ENCODE data around the gene SARNP. TPM values are rescaled to one million over a fixed set of nuclear protein-coding genes. Genes with fewer than 3 reads are reported as not detected.
A peak's percentile ranks its signal among the peaks of the same experiment; 100 is the strongest.

Gene SARNP
- total and polyA plus RNA-seq, 9 of the 15 experiments (the other 6 are each of a cell fraction or from before 2014, with no cell fraction given) = 70.1 to 400 (median 198) TPM

DNA sequence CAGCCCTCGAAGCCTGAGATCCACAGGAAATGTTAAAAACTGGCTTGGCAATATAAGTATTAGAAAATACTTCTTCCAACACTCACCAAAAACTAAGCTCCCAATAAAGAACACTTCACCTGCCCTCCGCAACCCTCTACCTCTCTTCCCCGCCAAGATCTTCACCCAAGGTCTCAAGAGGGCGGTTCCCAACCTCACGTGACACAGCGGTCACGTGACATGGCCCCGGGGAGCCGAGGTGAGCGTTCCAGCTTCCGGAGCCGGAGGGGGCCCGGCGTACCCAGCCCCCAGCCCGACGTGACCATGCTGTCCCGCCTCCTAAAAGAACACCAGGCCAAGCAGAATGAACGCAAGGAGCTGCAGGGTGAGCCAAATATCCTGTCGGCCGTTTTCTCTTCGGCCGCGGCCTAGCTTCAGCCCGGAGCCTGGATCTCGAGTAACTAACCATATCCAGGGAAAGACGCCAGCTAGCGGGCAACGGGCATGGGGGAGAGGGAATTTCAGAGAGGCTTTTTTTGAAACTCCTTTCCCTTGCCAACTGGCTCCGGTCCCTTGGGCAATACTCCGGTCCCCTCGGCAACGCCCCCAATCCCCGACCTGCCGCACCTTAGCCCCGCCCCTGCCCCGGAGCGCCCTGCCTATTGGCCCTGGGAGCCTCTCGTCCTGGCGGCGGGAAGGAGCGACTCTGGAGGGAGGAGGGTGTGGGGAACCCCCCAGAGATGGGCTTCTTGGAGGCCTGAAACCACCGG, 101.5 kb downstream of the SARNP start, which contains the start of gene BLOC1S1 (continued):
- TF ChIP-seq ZFP30 (CRISPR knock-in tag; IDR thresholded peaks at IDR 0.05; ENCODE audit: borderline replicate concordance) (no peak), NUFIP1 (IDR thresholded peaks at IDR 0.05; ENCODE audit: partially characterized antibody) (no peak), ZNF347 (CRISPR knock-in tag; IDR thresholded peaks at IDR 0.05; ENCODE audit: low read depth) (no peak), MAZ (CRISPR knock-in tag; conservative IDR thresholded peaks at IDR 0.05 in 1 of 2, IDR thresholded peaks at IDR 0.05 in 1 of 2) (peak; percentile 86 to 87), ERF (CRISPR knock-in tag; IDR thresholded peaks at IDR 0.05) (peak; percentile 91), UBTF (IDR thresholded peaks at IDR 0.05; ENCODE audit: borderline replicate concordance in 1 of 2, low read depth in 2 of 2, low read length in 2 of 2) (peak; percentile 85 to 94), EP300 (IDR thresholded peaks at IDR 0.05; ENCODE audit: low read length) (peak; percentile 49; the same call in 1 of the 2 replicates), NR2C1 (IDR thresholded peaks at IDR 0.05) (peak; percentile 61; the same call in 1 of the 2 replicates), NR2C1 (tag; IDR thresholded peaks at IDR 0.05) (peak; percentile 70), RFX5 (IDR thresholded peaks at IDR 0.05; ENCODE audit: low read depth, low read length) (no peak), ZZZ3 (IDR thresholded peaks at IDR 0.05) (peak; percentile 45; the same call in 1 of the 2 replicates), PCBP1 (IDR thresholded peaks at IDR 0.05; ENCODE audit: low read depth, low read length, poor library complexity, severe bottlenecking) (no peak), HMG20A (CRISPR knock-in tag; conservative IDR thresholded peaks at IDR 0.05) (no peak), RHOXF2B (CRISPR knock-in tag; conservative IDR thresholded peaks at IDR 0.05) (no peak), DACH1 (IDR thresholded peaks at IDR 0.05; ENCODE audit: partially characterized antibody) (no peak), KLF13 (tag; IDR thresholded peaks at IDR 0.05; ENCODE audit: borderline replicate concordance, low read depth) (peak; percentile 91)
- TF ChIP-seq, protein P1, sequence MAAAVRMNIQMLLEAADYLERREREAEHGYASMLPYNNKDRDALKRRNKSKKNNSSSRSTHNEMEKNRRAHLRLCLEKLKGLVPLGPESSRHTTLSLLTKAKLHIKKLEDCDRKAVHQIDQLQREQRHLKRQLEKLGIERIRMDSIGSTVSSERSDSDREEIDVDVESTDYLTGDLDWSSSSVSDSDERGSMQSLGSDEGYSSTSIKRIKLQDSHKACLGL (CRISPR knock-in tag; IDR thresholded peaks at IDR 0.05; ENCODE audit: borderline replicate concordance, poor library complexity, severe bottlenecking) = no peak
- TF ChIP-seq, protein P2, sequence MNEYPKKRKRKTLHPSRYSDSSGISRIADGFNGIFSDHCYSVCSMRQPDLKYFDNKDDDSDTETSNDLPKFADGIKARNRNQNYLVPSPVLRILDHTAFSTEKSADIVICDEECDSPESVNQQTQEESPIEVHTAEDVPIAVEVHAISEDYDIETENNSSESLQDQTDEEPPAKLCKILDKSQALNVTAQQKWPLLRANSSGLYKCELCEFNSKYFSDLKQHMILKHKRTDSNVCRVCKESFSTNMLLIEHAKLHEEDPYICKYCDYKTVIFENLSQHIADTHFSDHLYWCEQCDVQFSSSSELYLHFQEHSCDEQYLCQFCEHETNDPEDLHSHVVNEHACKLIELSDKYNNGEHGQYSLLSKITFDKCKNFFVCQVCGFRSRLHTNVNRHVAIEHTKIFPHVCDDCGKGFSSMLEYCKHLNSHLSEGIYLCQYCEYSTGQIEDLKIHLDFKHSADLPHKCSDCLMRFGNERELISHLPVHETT (CRISPR knock-in tag; conservative IDR thresholded peaks at IDR 0.05 in 1 of 2, IDR thresholded peaks at IDR 0.05 in 1 of 2) = peak in 1 of 2 experiments; percentile 39; a peak in 1 of 4 replicates
- TF ChIP-seq, protein P3, sequence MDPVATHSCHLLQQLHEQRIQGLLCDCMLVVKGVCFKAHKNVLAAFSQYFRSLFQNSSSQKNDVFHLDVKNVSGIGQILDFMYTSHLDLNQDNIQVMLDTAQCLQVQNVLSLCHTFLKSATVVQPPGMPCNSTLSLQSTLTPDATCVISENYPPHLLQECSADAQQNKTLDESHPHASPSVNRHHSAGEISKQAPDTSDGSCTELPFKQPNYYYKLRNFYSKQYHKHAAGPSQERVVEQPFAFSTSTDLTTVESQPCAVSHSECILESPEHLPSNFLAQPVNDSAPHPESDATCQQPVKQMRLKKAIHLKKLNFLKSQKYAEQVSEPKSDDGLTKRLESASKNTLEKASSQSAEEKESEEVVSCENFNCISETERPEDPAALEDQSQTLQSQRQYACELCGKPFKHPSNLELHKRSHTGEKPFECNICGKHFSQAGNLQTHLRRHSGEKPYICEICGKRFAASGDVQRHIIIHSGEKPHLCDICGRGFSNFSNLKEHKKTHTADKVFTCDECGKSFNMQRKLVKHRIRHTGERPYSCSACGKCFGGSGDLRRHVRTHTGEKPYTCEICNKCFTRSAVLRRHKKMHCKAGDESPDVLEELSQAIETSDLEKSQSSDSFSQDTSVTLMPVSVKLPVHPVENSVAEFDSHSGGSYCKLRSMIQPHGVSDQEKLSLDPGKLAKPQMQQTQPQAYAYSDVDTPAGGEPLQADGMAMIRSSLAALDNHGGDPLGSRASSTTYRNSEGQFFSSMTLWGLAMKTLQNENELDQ (CRISPR knock-in tag; IDR thresholded peaks at IDR 0.05; ENCODE audit: borderline replicate concordance) = no peak

All from K562 (cell line).